SHP77 (cell line): Measurements from ENCODE around the gene TASOR.
A peak's percentile ranks its signal among the peaks of the same experiment; 100 is the strongest.

Experiments used
- DNase-seq, 2 experiments: peaks; one replicate each; lab custom pipeline; 2025; lab: John Stamatoyannopoulos, UW

The TASOR gene

DNA sequence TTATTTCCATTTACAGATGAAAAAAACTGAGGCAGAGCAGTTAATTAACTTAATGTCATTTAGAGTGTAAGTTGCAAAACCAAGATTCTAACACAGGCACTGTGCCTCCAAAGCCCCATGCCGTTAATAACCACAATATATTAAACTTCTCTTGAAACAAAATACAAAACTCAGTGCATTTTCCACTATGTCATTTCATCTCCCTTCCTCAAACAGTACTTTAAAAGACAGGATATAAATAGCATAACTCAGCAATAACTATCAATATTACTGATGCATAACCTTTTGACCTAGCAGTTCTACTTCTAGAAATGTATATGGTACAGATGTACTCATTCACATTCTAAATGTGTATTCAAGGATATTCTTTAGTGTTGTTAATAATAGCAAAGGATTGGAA is 5.1 kb upstream of the TASOR start:
- DNase-seq = no peak

DNA sequence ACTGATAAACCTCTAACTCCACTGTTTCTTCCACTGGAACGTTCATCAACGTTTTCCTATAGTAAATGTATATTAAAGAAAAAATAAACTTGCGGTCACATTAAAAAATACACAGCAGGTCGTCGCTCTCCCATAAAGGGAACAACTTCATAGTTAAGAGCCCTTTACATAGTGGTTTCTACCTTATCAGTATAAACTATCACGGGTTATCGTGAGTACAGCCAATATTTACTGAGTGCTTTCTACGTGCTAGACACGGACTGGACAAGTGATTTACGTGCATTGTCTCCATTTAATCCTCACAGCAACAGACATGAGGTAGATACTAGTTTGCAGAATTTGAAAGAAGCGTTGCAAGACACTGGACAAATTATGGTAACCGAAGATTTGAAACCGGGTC is 964 bp upstream of the TASOR start:
- no peak for DNase-seq

GRCh38 chr3:56682462-56683121 is 473 bp downstream of the TASOR start:
- DNase-seq = peak; percentile 22 to 75

GRCh38 chr3:56681984-56682461 is 1.0 kb downstream of the TASOR start:
- peak in 1 of 2 experiments; percentile 34 for DNase-seq

GRCh38 chr3:56680054-56680580 is 2.9 kb downstream of the TASOR start:
- no peak for DNase-seq

- no peak for DNase-seq
These were observed 5.8 kb downstream of the TASOR start for GRCh38 chr3:56677286-56677685.

GRCh38 chr3:56673781-56674457 is 9.1 kb downstream of the TASOR start:
- DNase-seq = no peak

- DNase-seq = no peak
These were observed 15.0 kb downstream of the TASOR start for GRCh38 chr3:56667973-56668579.

DNA sequence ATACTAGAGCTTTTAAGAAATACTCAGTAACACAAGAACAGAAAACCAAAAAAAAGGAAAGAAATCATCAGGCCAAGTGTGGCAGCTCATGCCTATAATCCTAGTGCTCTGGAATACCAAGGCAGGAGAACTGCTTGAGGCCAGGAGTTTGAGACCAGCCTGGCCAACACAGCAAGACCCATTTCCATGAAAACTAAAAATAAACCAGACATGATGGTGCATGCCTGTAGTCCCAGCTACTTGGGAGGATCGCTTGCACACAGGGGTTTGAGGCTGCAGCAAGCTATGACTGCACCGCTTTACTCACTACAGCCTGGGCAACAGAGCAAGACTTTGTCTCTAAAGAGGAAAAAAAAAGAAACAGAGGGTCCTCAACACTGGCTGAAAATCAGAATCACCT is 18.2 kb downstream of the TASOR start:
- no peak for DNase-seq

DNA sequence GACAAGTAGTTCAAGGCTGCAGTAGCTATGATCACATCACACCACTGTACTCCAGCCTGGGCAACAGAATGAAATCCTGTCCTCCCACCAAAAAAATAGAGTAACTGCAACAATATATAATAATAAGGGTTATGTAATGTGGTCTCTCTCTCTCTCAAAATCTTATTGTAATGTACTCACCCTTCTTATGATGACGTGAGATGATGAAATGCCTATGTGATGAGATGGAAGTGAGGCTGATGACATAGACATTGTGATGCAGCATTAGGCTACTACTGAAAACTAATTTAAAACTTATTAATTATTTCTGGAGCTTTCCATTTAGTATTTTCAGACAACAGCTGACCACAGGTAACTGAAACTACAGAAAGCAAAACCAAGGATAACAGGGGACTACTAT is 27.4 kb downstream of the TASOR start:
- no peak for DNase-seq

- DNase-seq = no peak
These were observed 28.6 kb downstream of the TASOR start for GRCh38 chr3:56654460-56654859.

DNA sequence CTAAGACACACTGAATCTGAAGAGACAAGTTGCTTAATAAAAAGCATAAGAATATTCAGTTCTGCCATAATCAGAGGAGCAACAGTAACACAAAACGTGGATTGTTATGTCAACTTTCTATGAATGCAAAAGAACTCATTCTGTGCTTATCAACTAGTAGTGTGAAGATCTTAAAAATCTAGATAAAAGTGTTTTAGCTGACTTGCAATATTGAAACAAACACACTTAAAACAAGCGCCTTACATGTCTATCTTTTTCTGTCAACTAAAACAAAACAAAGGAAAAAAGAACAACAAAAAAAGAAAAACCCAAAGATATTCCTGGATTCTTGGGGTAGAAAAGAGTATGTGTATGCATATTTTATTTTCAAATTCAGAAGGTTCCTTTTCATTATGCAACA is 37.7 kb downstream of the TASOR start:
- no peak for DNase-seq

DNA sequence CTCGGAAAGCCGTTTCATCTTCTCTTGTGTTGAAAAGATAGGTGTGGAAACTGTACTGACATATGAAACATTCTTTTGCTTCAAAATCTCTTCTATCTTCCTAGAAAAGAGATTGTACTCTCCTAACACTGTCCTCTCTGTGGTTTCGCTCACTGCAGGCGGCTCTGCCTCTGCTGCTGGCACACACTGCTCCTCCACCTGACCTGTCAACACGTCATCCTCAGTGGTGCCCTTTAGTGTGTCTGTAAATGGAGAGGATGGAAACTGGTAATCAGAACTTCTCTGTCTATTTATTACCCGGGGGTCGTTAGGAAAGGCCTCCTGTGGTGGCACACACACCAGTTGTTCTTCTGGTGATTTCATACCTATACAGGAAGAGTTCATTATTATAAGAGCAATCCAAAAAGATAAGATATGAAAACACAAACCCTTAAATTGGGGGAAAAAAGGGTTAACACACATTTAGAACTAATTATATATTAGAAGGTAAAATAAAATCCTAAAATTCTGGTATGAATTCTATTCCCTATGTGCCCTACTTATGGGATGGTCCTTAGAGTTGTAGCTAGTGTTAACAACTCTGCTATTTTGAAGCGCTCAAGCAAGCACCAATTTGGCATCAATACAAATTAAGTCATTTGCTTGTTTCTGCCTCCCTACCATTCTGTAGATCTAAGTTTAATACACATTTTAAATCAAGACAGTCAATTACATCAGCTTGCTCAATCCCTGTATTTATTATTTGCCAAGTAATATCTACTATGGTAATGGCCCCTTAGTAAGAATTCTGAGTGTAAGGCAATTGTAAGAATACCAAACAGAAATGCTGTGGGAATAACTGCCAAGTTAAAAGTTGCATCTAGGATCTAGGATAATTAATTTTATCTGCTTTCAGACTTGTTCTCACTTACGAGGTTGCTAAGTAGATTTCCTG is 49.2 kb downstream of the TASOR start:
- no peak for DNase-seq
